CD4-positive, alpha-beta T cell (primary cell): ENCODE measurements around the gene RUNX1. TPM values are rescaled to one million over a fixed set of nuclear protein-coding genes. Genes with fewer than 3 reads are reported as not detected.

ENCODE experiments used
- ATAC-seq: fragments of 200-7000 bp; cut with Tn5 transposase; one replicate; pipeline ENCODE4 v1.10.0; 2022; ENCODE audit warnings: mild to moderate bottlenecking; ENCODE audit not compliant: poor library complexity
- CTCF ChIA-PET: fragments of 350-600 bp; sonication (Branson Sonifier 250); formaldehyde crosslinking; loops from one replicate; lab custom pipeline; 2021; ENCODE audit warnings: antibody characterized with exemption, inconsistent platforms; lab: Charles Lee
- POLR2A ChIA-PET: fragments of 350-600 bp; sonication (Branson Sonifier 250); formaldehyde crosslinking; loops from one replicate; lab custom pipeline; 2021; ENCODE audit warnings: antibody characterized with exemption, inconsistent platforms; lab: Charles Lee
- DNase-seq, 14 experiments: peaks; one replicate each; pipeline ENCODE4 v3.0.0-alpha.2; 2013 to 2020; ENCODE audit warnings: mixed read lengths in 2 of 14
- H3K27ac ChIP-seq, 2 donors: one replicate each; pipeline versions ENCODE4 v1.5.1 to v1.7.0; 2013; ENCODE audit warnings: low read length in 2 of 2, low read depth in 1 of 2, mild to moderate bottlenecking in 1 of 2
- H3K27me3 ChIP-seq, 2 experiments: 1 replicate in 1 of 2; 2 replicates in 1 of 2; pipeline versions ENCODE4 v1.6.1 to v1.7.0; 2013; ENCODE audit warnings: low read length in 2 of 2, control low read depth in 1 of 2, mild to moderate bottlenecking in 1 of 2, moderate library complexity in 1 of 2; ENCODE audit not compliant: insufficient read depth in 2 of 2, control insufficient read depth in 1 of 2
- H3K36me3 ChIP-seq: one replicate; pipeline ENCODE4 v1.6.1; 2013; ENCODE audit warnings: low read length, control low read depth; ENCODE audit not compliant: insufficient read depth
- H3K4me1 ChIP-seq: one replicate; pipeline ENCODE4 v1.6.1; 2013; ENCODE audit warnings: low read length, control low read depth; ENCODE audit not compliant: insufficient read depth
- H3K4me3 ChIP-seq: one replicate; pipeline ENCODE4 v1.5.1; 2013; ENCODE audit warnings: mild to moderate bottlenecking, low read length, moderate library complexity
- H3K9me3 ChIP-seq, 2 experiments: 1 replicate in 1 of 2; 2 replicates in 1 of 2; pipeline versions ENCODE4 v1.6.1 to v1.7.0; 2013; ENCODE audit warnings: low read length in 2 of 2, mild to moderate bottlenecking in 2 of 2, control low read depth in 1 of 2, moderate library complexity in 1 of 2; ENCODE audit not compliant: control insufficient read depth in 1 of 2, insufficient read depth in 1 of 2
- H3K27ac Mint-ChIP-seq: one replicate; pipeline ENCODE4 v1.8.0; 2020; ENCODE audit warnings: mixed read lengths
- H3K27me3 Mint-ChIP-seq: one replicate; pipeline ENCODE4 v1.8.0; 2021; ENCODE audit warnings: mixed read lengths
- H3K36me3 Mint-ChIP-seq: one replicate; pipeline ENCODE4 v1.8.0; 2021; ENCODE audit warnings: low read depth, mixed read lengths
- H3K4me1 Mint-ChIP-seq: one replicate; pipeline ENCODE4 v1.8.0; 2021; ENCODE audit warnings: low read depth, mixed read lengths
- H3K4me3 Mint-ChIP-seq: one replicate; pipeline ENCODE4 v1.8.0; 2020; ENCODE audit warnings: mild to moderate bottlenecking, mixed read lengths
- H3K9me3 Mint-ChIP-seq: one replicate; pipeline ENCODE4 v1.8.0; 2020; ENCODE audit warnings: mixed read lengths
- CTCF ChIP-seq: fragments of 200-600 bp; IDR thresholded peaks from one replicate; pipeline ENCODE4 v1.8.0; 2022; ENCODE audit warnings: antibody characterized with exemption, mild to moderate bottlenecking
- intact Hi-C, 2 experiments: fragments of 100-400 bp; cut with DNase I in 1 of 2; cut with micrococcal nuclease in 1 of 2; formaldehyde crosslinking; loops; one replicate each; pipeline versions ENCODE4 v1.15.1 to v1.9.0; 2023 to 2025; cut with DNase I, micrococcal nuclease
- total RNA-seq, 174 experiments: library from RNA in 2 of 174; stranded (reverse) in 2 of 174; gene quantifications; one replicate each; pipeline ENCODE4 v1.2.3 and lab custom pipeline; 2021 to 2026

The RUNX1 gene
- total RNA-seq, 2 experiments from 2014 or later: 71.7 to 74.3 TPM

- intact Hi-C loops: no loop called here
- H3K4me1 Mint-ChIP-seq: no peaks in the 10 kb centered on the region
- no peak for ATAC-seq
- H3K27ac Mint-ChIP-seq: no peak overlapping the region
- no peak overlapping the region for H3K4me3 ChIP-seq
- peaks cover 2% of the 10 kb centered on the region for H3K9me3 Mint-ChIP-seq
- no peaks in the 10 kb centered on the region for H3K4me1 ChIP-seq
- no peaks in the 10 kb centered on the region for H3K36me3 Mint-ChIP-seq
- no peak overlapping the region for H3K27ac ChIP-seq
- H3K4me3 Mint-ChIP-seq: no peak overlapping the region
- no peak for TF ChIP-seq CTCF
- no peaks in the 10 kb centered on the region for H3K9me3 ChIP-seq
- ChIA-PET POLR2A (no interaction called here), CTCF (no interaction called here)
- no peak for DNase-seq
- H3K27me3 ChIP-seq: no peaks in the 10 kb centered on the region
- H3K27me3 Mint-ChIP-seq: peaks cover 4% of the 10 kb centered on the region
- H3K36me3 ChIP-seq: no peaks in the 10 kb centered on the region
Measured at GRCh38 chr21:34774750-34775149, 274.4 kb downstream of the RUNX1 start.

- POLR2A ChIA-PET: no interaction called here
- Mint-ChIP-seq H3K36me3 (no peaks in the 10 kb centered on the region), H3K4me3 (no peak overlapping the region), H3K27ac (no peak overlapping the region), H3K9me3 (no peaks in the 10 kb centered on the region), H3K4me1 (no peaks in the 10 kb centered on the region), H3K27me3 (peaks cover 4% of the 10 kb centered on the region)
- no peaks in the 10 kb centered on the region for H3K27me3 ChIP-seq
- H3K4me1 ChIP-seq: no peaks in the 10 kb centered on the region
- no peak overlapping the region for H3K4me3 ChIP-seq
- TF ChIP-seq CTCF: no peak
- CTCF ChIA-PET: no interaction called here
- no peak overlapping the region for H3K27ac ChIP-seq
- DNase-seq (no peak), ATAC-seq (no peak)
- H3K36me3 ChIP-seq: no peaks in the 10 kb centered on the region
- no peaks in the 10 kb centered on the region for H3K9me3 ChIP-seq
- intact Hi-C loops: no loop called here
Measured at GRCh38 chr21:34771512-34772028, 277.5 kb downstream of the RUNX1 start.

GRCh38 chr21:34770576-34770975 lies 278.5 kb downstream of the RUNX1 start:
- no peaks in the 10 kb centered on the region for H3K27me3 Mint-ChIP-seq
- TF ChIP-seq CTCF: no peak
- no peaks in the 10 kb centered on the region for H3K36me3 Mint-ChIP-seq
- Histone ChIP-seq H3K4me1 (no peaks in the 10 kb centered on the region), H3K36me3 (no peaks in the 10 kb centered on the region), H3K9me3 (no peaks in the 10 kb centered on the region), H3K27me3 (no peaks in the 10 kb centered on the region), H3K27ac (no peak overlapping the region), H3K4me3 (no peak overlapping the region)
- H3K27ac Mint-ChIP-seq: no peak overlapping the region
- intact Hi-C loops: no loop called here
- CTCF ChIA-PET: no interaction called here
- no peaks in the 10 kb centered on the region for H3K4me1 Mint-ChIP-seq
- H3K9me3 Mint-ChIP-seq: no peaks in the 10 kb centered on the region
- ATAC-seq (no peak), DNase-seq (no peak)
- POLR2A ChIA-PET: no interaction called here
- H3K4me3 Mint-ChIP-seq: no peak overlapping the region
